ENCODE data around the gene ALOX5AP.

The ALOX5AP gene

DNA sequence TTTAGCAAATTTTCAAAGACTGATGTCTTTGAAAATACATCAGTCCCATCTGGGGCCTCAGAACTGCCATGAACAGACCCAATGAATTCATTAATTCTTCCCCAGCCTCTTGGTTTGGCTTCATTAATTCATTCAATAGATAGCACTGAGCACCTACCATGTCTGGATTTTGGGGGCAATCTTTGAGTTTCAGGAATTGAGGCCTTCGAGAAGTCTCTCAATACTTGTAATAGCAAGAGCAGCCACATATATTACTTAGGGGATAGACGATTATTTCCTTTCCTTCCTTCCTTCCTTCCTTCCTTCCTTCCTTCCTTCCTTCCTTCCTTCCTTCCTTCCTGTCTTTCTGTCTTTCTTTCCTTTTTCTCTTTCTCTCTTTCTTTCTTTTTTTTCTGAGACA is 64.8 kb downstream of the ALOX5AP start:
- H3K4me1 ChIP-seq (ENCODE audit: low read length), result no peaks in the 10 kb centered on the region

GRCh38 chr13:30802501-30802900 is 67.2 kb downstream of the ALOX5AP start:
- H3K4me2 ChIP-seq (ENCODE audit: low read depth, low read length), result peak overlapping the region; percentile 45
- H3K27me3 ChIP-seq (replicated peaks; ENCODE audit: insufficient read depth, low read length), result no peaks in the 10 kb centered on the region
- H3K36me3 ChIP-seq (replicated peaks; ENCODE audit: insufficient read depth, low read length), result no peaks in the 10 kb centered on the region
- H3K79me2 ChIP-seq (ENCODE audit: low read length), result no peaks in the 10 kb centered on the region
- H3K4me3 ChIP-seq (ENCODE audit: low read length), result no peak overlapping the region
- H2AFZ ChIP-seq (ENCODE audit: low read length), result no peak overlapping the region
- no peaks in the 10 kb centered on the region for H3K9me3 ChIP-seq (replicated peaks; ENCODE audit: insufficient read depth, low read length)
- no peak for DNase-seq
- TF ChIP-seq EZH2 (optimal IDR thresholded peaks at IDR 0.05; ENCODE audit: low read depth, low read length), result no peak
- no peak for TF ChIP-seq EZH2phosphoT487 (IDR thresholded peaks at IDR 0.05; ENCODE audit: low read length)
- TF ChIP-seq, protein P1, sequence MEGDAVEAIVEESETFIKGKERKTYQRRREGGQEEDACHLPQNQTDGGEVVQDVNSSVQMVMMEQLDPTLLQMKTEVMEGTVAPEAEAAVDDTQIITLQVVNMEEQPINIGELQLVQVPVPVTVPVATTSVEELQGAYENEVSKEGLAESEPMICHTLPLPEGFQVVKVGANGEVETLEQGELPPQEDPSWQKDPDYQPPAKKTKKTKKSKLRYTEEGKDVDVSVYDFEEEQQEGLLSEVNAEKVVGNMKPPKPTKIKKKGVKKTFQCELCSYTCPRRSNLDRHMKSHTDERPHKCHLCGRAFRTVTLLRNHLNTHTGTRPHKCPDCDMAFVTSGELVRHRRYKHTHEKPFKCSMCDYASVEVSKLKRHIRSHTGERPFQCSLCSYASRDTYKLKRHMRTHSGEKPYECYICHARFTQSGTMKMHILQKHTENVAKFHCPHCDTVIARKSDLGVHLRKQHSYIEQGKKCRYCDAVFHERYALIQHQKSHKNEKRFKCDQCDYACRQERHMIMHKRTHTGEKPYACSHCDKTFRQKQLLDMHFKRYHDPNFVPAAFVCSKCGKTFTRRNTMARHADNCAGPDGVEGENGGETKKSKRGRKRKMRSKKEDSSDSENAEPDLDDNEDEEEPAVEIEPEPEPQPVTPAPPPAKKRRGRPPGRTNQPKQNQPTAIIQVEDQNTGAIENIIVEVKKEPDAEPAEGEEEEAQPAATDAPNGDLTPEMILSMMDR (IDR thresholded peaks at IDR 0.05; ENCODE audit: low read length), result no peak
- H3K27ac ChIP-seq (ENCODE audit: low read length), result no peak overlapping the region
- H3F3A ChIP-seq (ENCODE audit: insufficient read depth, low read length), result no peaks in the 10 kb centered on the region
- H4K20me1 ChIP-seq (ENCODE audit: insufficient read depth, low read length), result no peaks in the 10 kb centered on the region
- H3K9me2 ChIP-seq (replicated peaks; ENCODE audit: insufficient read depth, low read length), result no peaks in the 10 kb centered on the region
- no peak overlapping the region for H3K9ac ChIP-seq (ENCODE audit: low read length)
- no peaks in the 10 kb centered on the region for H3K4me1 ChIP-seq (ENCODE audit: low read length)

More for the DNA sequence above, 64.8 kb downstream of the ALOX5AP start:
- Histone ChIP-seq H3K27ac (ENCODE audit: low read length) (no peak overlapping the region), H3K9me3 (replicated peaks; ENCODE audit: insufficient read depth, low read length) (no peaks in the 10 kb centered on the region), H3K9me2 (replicated peaks; ENCODE audit: insufficient read depth, low read length) (no peaks in the 10 kb centered on the region), H3K27me3 (replicated peaks; ENCODE audit: insufficient read depth, low read length) (no peaks in the 10 kb centered on the region), H3F3A (ENCODE audit: insufficient read depth, low read length) (no peaks in the 10 kb centered on the region), H3K36me3 (replicated peaks; ENCODE audit: insufficient read depth, low read length) (no peaks in the 10 kb centered on the region), H2AFZ (ENCODE audit: low read length) (no peak overlapping the region), H3K9ac (ENCODE audit: low read length) (no peak overlapping the region), H3K4me2 (ENCODE audit: low read depth, low read length) (no peak overlapping the region), H3K4me3 (ENCODE audit: low read length) (no peak overlapping the region), H3K79me2 (ENCODE audit: low read length) (no peaks in the 10 kb centered on the region), H4K20me1 (ENCODE audit: insufficient read depth, low read length) (no peaks in the 10 kb centered on the region)
- DNase-seq, result no peak
- TF ChIP-seq EZH2phosphoT487 (IDR thresholded peaks at IDR 0.05; ENCODE audit: low read length) (no peak), EZH2 (optimal IDR thresholded peaks at IDR 0.05; ENCODE audit: low read depth, low read length) (no peak)
- TF ChIP-seq, protein P1 (IDR thresholded peaks at IDR 0.05; ENCODE audit: low read length), result no peak

DNA sequence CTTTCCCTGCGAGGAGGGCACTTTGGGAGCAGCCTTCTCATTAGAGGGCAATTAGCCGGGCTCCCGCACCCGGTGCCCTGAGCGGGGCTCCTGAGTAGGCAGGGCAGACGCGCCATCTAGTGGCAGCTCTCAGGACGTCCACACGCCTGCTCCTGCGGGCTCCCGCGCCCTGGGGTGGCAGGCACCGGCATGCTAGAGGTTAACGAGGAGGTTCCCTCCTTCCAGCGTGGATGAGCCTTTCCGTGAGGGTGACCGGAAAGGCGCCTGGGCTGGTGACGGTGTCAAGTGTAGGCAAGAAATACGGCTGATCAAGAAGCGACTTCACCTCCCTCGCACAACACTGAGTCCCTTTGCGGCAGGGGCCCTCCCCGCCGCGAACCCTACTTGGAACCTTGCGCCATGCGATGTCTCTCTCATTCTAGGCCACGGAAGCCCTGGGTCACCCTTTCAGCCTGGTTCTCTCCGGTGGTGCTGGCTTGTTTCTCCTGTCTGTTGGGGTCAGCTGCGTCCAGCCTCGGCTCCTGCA is 67.7 kb downstream of the ALOX5AP start:
- DNase-seq, result peak; percentile 55
- Histone ChIP-seq H3K9me2 (replicated peaks; ENCODE audit: insufficient read depth, low read length) (no peaks in the 10 kb centered on the region), H3K27me3 (replicated peaks; ENCODE audit: insufficient read depth, low read length) (no peaks in the 10 kb centered on the region), H3K4me1 (ENCODE audit: low read length) (no peaks in the 10 kb centered on the region), H3K36me3 (replicated peaks; ENCODE audit: insufficient read depth, low read length) (no peaks in the 10 kb centered on the region), H3K4me3 (ENCODE audit: low read length) (no peak overlapping the region), H3K4me2 (ENCODE audit: low read depth, low read length) (peak overlapping the region; percentile 45), H3K79me2 (ENCODE audit: low read length) (no peaks in the 10 kb centered on the region), H3F3A (ENCODE audit: insufficient read depth, low read length) (no peaks in the 10 kb centered on the region), H3K27ac (ENCODE audit: low read length) (no peak overlapping the region), H3K9me3 (replicated peaks; ENCODE audit: insufficient read depth, low read length) (no peaks in the 10 kb centered on the region), H4K20me1 (ENCODE audit: insufficient read depth, low read length) (no peaks in the 10 kb centered on the region), H3K9ac (ENCODE audit: low read length) (no peak overlapping the region), H2AFZ (ENCODE audit: low read length) (no peak overlapping the region)
- TF ChIP-seq, protein P1 (IDR thresholded peaks at IDR 0.05; ENCODE audit: low read length), result peak; percentile 67
- no peak for TF ChIP-seq EZH2 (optimal IDR thresholded peaks at IDR 0.05; ENCODE audit: low read depth, low read length)

Measured in MM.1S (cell line).